DMS79 (cell line): ENCODE results near the gene BACE2.
"Not testable (repeated sequence)": the region's sequence is repeated elsewhere in the genome, so short reads cannot be mapped to it uniquely, and the experiment has no call there.

Source experiments
- DNase-seq: peaks from one replicate; lab custom pipeline; 2025; lab: John Stamatoyannopoulos, UW

BACE2 gene

GRCh38 chr21:41215856-41216408 lies 48.0 kb downstream of the BACE2 start:
- no peak for DNase-seq

GRCh38 chr21:41216486-41216885 lies 48.5 kb downstream of the BACE2 start:
- no peak for DNase-seq

- DNase-seq: no peak
Measured at GRCh38 chr21:41217671-41218385, 49.9 kb downstream of the BACE2 start.

GRCh38 chr21:41219498-41220207 lies 51.7 kb downstream of the BACE2 start:
- no peak for DNase-seq

GRCh38 chr21:41220208-41220733 lies 52.3 kb downstream of the BACE2 start:
- DNase-seq: no peak

- DNase-seq: no peak
Measured at GRCh38 chr21:41222247-41223068, 54.5 kb downstream of the BACE2 start.

- DNase-seq: no peak
Measured at GRCh38 chr21:41226853-41227252, 58.9 kb downstream of the BACE2 start.

- no peak for DNase-seq
Measured at GRCh38 chr21:41227357-41228005, 59.5 kb downstream of the BACE2 start.

GRCh38 chr21:41228006-41228370 lies 60.0 kb downstream of the BACE2 start:
- no peak for DNase-seq

GRCh38 chr21:41228492-41228891 lies 60.5 kb downstream of the BACE2 start:
- DNase-seq: no peak

GRCh38 chr21:41228958-41229357 lies 61.0 kb downstream of the BACE2 start:
- no peak for DNase-seq

GRCh38 chr21:41229509-41230248 lies 61.7 kb downstream of the BACE2 start:
- DNase-seq: no peak

- no peak for DNase-seq
Measured at GRCh38 chr21:41230497-41230896, 62.5 kb downstream of the BACE2 start.

- no peak for DNase-seq
Measured at GRCh38 chr21:41231060-41231459, 63.1 kb downstream of the BACE2 start.

GRCh38 chr21:41232013-41232412 lies 64.1 kb downstream of the BACE2 start:
- no peak for DNase-seq

GRCh38 chr21:41233916-41234315 lies 66.0 kb downstream of the BACE2 start:
- no peak for DNase-seq

- no peak for DNase-seq
Measured at GRCh38 chr21:41234569-41234968, 66.6 kb downstream of the BACE2 start.

GRCh38 chr21:41235201-41235600 lies 67.2 kb downstream of the BACE2 start:
- no peak for DNase-seq

- DNase-seq: no peak
Measured at GRCh38 chr21:41236352-41236973, 68.5 kb downstream of the BACE2 start.

GRCh38 chr21:41238081-41238796 lies 70.3 kb downstream of the BACE2 start:
- not testable (repeated sequence) for DNase-seq
